Rectal smooth muscle tissue (tissue), 1 donor: ENCODE results near the gene ORMDL2.
A peak's percentile ranks its signal among the peaks of the same experiment; 100 is the strongest.
"Not testable (repeated sequence)": the region's sequence is repeated elsewhere in the genome, so short reads cannot be mapped to it uniquely, and the experiment has no call there.

Source experiments
- H3K27ac ChIP-seq: one replicate; pipeline ENCODE4 v1.7.0; 2013; ENCODE audit warnings: low read depth, low read length, inconsistent platforms
- H3K27me3 ChIP-seq: one replicate; pipeline ENCODE4 v1.7.0; 2013; ENCODE audit warnings: low read length; ENCODE audit not compliant: control insufficient read depth, insufficient read depth
- H3K36me3 ChIP-seq: one replicate; pipeline ENCODE4 v1.7.0; 2013; ENCODE audit warnings: low read length; ENCODE audit not compliant: control insufficient read depth, insufficient read depth
- H3K4me1 ChIP-seq: one replicate; pipeline ENCODE4 v1.7.0; 2013; ENCODE audit warnings: low read length; ENCODE audit not compliant: control insufficient read depth, insufficient read depth
- H3K4me3 ChIP-seq: one replicate; pipeline ENCODE4 v1.7.0; 2013; ENCODE audit warnings: low read length
- H3K9ac ChIP-seq: one replicate; pipeline ENCODE4 v1.7.0; 2013; ENCODE audit warnings: low read length

Gene ORMDL2

GRCh38 chr12:55845785-55846496, 28.1 kb downstream of the ORMDL2 start:
- no peak overlapping the region for H3K4me3 ChIP-seq
- no peaks in the 10 kb centered on the region for H3K36me3 ChIP-seq
- no peaks in the 10 kb centered on the region for H3K27me3 ChIP-seq
- H3K27ac ChIP-seq: no peak overlapping the region
- no peaks in the 10 kb centered on the region for H3K4me1 ChIP-seq
- no peak overlapping the region for H3K9ac ChIP-seq

- Histone ChIP-seq H3K36me3 (no peaks in the 10 kb centered on the region), H3K4me1 (no peaks in the 10 kb centered on the region), H3K27ac (peak overlapping the region; percentile 70), H3K4me3 (no peak overlapping the region), H3K9ac (no peak overlapping the region), H3K27me3 (no peaks in the 10 kb centered on the region)
Measured at GRCh38 chr12:55847033-55847432, 29.2 kb downstream of the ORMDL2 start.

- H3K27ac ChIP-seq: peak overlapping the region; percentile 70
- H3K9ac ChIP-seq: no peak overlapping the region
- no peaks in the 10 kb centered on the region for H3K27me3 ChIP-seq
- H3K36me3 ChIP-seq: no peaks in the 10 kb centered on the region
- no peaks in the 10 kb centered on the region for H3K4me1 ChIP-seq
- no peak overlapping the region for H3K4me3 ChIP-seq
Measured at GRCh38 chr12:55847603-55848291, 29.9 kb downstream of the ORMDL2 start.

GRCh38 chr12:55849616-55850343, 31.9 kb downstream of the ORMDL2 start:
- no peak overlapping the region for H3K27ac ChIP-seq

GRCh38 chr12:55850401-55850800, 32.6 kb downstream of the ORMDL2 start:
- Histone ChIP-seq H3K9ac (no peak overlapping the region), H3K4me1 (no peaks in the 10 kb centered on the region), H3K27ac (no peak overlapping the region), H3K36me3 (no peaks in the 10 kb centered on the region), H3K4me3 (no peak overlapping the region), H3K27me3 (no peaks in the 10 kb centered on the region)

More at GRCh38 chr12:55849616-55850343, 31.9 kb downstream of the ORMDL2 start:
- H3K4me1 ChIP-seq: no peaks in the 10 kb centered on the region
- no peak overlapping the region for H3K4me3 ChIP-seq
- no peaks in the 10 kb centered on the region for H3K27me3 ChIP-seq
- no peak overlapping the region for H3K9ac ChIP-seq
- H3K36me3 ChIP-seq: no peaks in the 10 kb centered on the region

- Histone ChIP-seq H3K4me1 (no peaks in the 10 kb centered on the region), H3K36me3 (no peaks in the 10 kb centered on the region), H3K27me3 (no peaks in the 10 kb centered on the region), H3K4me3 (no peak overlapping the region), H3K27ac (no peak overlapping the region), H3K9ac (no peak overlapping the region)
Measured at GRCh38 chr12:55850893-55851292, 33.1 kb downstream of the ORMDL2 start.

GRCh38 chr12:55852740-55853139, 34.9 kb downstream of the ORMDL2 start:
- Histone ChIP-seq H3K27ac (no peak overlapping the region), H3K4me3 (no peak overlapping the region), H3K4me1 (no peaks in the 10 kb centered on the region), H3K27me3 (no peaks in the 10 kb centered on the region), H3K36me3 (no peaks in the 10 kb centered on the region), H3K9ac (no peak overlapping the region)

GRCh38 chr12:55861396-55861795, 43.6 kb downstream of the ORMDL2 start:
- no peaks in the 10 kb centered on the region for H3K36me3 ChIP-seq
- H3K27ac ChIP-seq: no peak overlapping the region
- no peaks in the 10 kb centered on the region for H3K4me1 ChIP-seq
- no peaks in the 10 kb centered on the region for H3K27me3 ChIP-seq
- H3K4me3 ChIP-seq: no peak overlapping the region
- H3K9ac ChIP-seq: no peak overlapping the region

GRCh38 chr12:55861871-55862270, 44.0 kb downstream of the ORMDL2 start:
- Histone ChIP-seq H3K27me3 (no peaks in the 10 kb centered on the region), H3K4me1 (no peaks in the 10 kb centered on the region), H3K9ac (no peak overlapping the region), H3K27ac (no peak overlapping the region), H3K36me3 (no peaks in the 10 kb centered on the region), H3K4me3 (no peak overlapping the region)

- Histone ChIP-seq H3K27me3 (no peaks in the 10 kb centered on the region), H3K27ac (no peak overlapping the region), H3K36me3 (no peaks in the 10 kb centered on the region), H3K9ac (no peak overlapping the region), H3K4me1 (no peaks in the 10 kb centered on the region), H3K4me3 (no peak overlapping the region)
Measured at GRCh38 chr12:55862286-55862685, 44.4 kb downstream of the ORMDL2 start.

GRCh38 chr12:55862931-55863330, 45.1 kb downstream of the ORMDL2 start:
- not testable (repeated sequence) for H3K36me3 ChIP-seq, H3K4me3 ChIP-seq, H3K27ac ChIP-seq, H3K27me3 ChIP-seq, H3K4me1 ChIP-seq, H3K9ac ChIP-seq

GRCh38 chr12:55865327-55865726, 47.5 kb downstream of the ORMDL2 start:
- Histone ChIP-seq H3K27ac (no peak overlapping the region), H3K4me1 (no peaks in the 10 kb centered on the region), H3K4me3 (no peak overlapping the region), H3K9ac (no peak overlapping the region), H3K27me3 (no peaks in the 10 kb centered on the region), H3K36me3 (no peaks in the 10 kb centered on the region)
